Stimulated activated CD4-positive, alpha-beta T cell treated with anti-CD3 and anti-CD28 coated beads, Interleukin-4, amount 100 ng/mL, for 48 hours (primary cell): ENCODE results near the gene GANC.
A peak's percentile ranks its signal among the peaks of the same experiment; 100 is the strongest.
"Not testable (repeated sequence)": the region's sequence is repeated elsewhere in the genome, so short reads cannot be mapped to it uniquely, and the experiment has no call there.

Source experiments
- DNase-seq, 2 donors: peaks; one replicate each; pipeline ENCODE4 v3.0.0-alpha.2; 2020; ENCODE audit warnings: low read depth in 2 of 2

The GANC gene

GRCh38 chr15:42272939-42273899 is at the start of gene GANC, which contains the start of gene TMEM87A:
TSS of gene GANC (plus strand) at chr15:42273201. CDS start at chr15:42274482, 1,281 bp downstream.
TSS of gene TMEM87A (minus strand) at chr15:42273433. CDS start at chr15:42273398, 35 bp downstream.
- DNase-seq: peak; percentile 87 to 95

GRCh38 chr15:42226648-42227047 is 46.4 kb upstream of the GANC start:
- DNase-seq: no peak

GRCh38 chr15:42228036-42228435 is 45.0 kb upstream of the GANC start:
- DNase-seq: no peak

- DNase-seq: not testable (repeated sequence)
These were observed 44.0 kb upstream of the GANC start for GRCh38 chr15:42228981-42229380.

- DNase-seq: no peak
These were observed 41.9 kb upstream of the GANC start for GRCh38 chr15:42231088-42231487.

- DNase-seq: no peak
These were observed 40.4 kb upstream of the GANC start for GRCh38 chr15:42232606-42233005.

- DNase-seq: no peak
These were observed 39.9 kb upstream of the GANC start for GRCh38 chr15:42233107-42233506.

- no peak for DNase-seq
These were observed 33.3 kb upstream of the GANC start for GRCh38 chr15:42239528-42240182.

GRCh38 chr15:42240823-42241222 is 32.2 kb upstream of the GANC start:
- DNase-seq: no peak

GRCh38 chr15:42253300-42253699 is 19.7 kb upstream of the GANC start:
- no peak for DNase-seq

GRCh38 chr15:42264795-42265194 is 8.2 kb upstream of the GANC start:
- DNase-seq: no peak

GRCh38 chr15:42267286-42267685 is 5.7 kb upstream of the GANC start:
- DNase-seq: no peak

- DNase-seq: no peak
These were observed 2.5 kb upstream of the GANC start for GRCh38 chr15:42270551-42270950.

- DNase-seq: no peak
These were observed 2.0 kb upstream of the GANC start for GRCh38 chr15:42270996-42271395.

- peak; percentile 47 to 65 for DNase-seq
These were observed 1.1 kb downstream of the GANC start for GRCh38 chr15:42273900-42274701.

- DNase-seq: no peak
These were observed 1.6 kb downstream of the GANC start for GRCh38 chr15:42274702-42274989.

- no peak for DNase-seq
These were observed 2.9 kb downstream of the GANC start for GRCh38 chr15:42275780-42276391.

GRCh38 chr15:42276762-42277161 is 3.8 kb downstream of the GANC start:
- DNase-seq: no peak

- DNase-seq: no peak
These were observed 6.3 kb downstream of the GANC start for GRCh38 chr15:42279234-42279723.

- no peak for DNase-seq
These were observed 9.3 kb downstream of the GANC start for GRCh38 chr15:42282344-42282743.

GRCh38 chr15:42282926-42283325 is 9.9 kb downstream of the GANC start:
- no peak for DNase-seq

GRCh38 chr15:42283671-42284070 is 10.7 kb downstream of the GANC start:
- DNase-seq: no peak
